MM.1S (cell line): Measurements from ENCODE around the gene TSHZ2.

ENCODE experiments used
- DNase-seq: peaks from one replicate; pipeline ENCODE4 v3.0.0-alpha.2; 2015
- H2AFZ ChIP-seq: fragments of 300-600 bp; sonication (generic); 2 replicates; pipeline ENCODE4 v1.6.0; 2016; ENCODE audit warnings: antibody characterized with exemption, low read length
- H3F3A ChIP-seq: fragments of 300-600 bp; sonication (generic); 2 replicates; pipeline ENCODE4 v1.6.1; 2016; ENCODE audit warnings: mild to moderate bottlenecking, antibody characterized with exemption, low read length, moderate library complexity, mixed read lengths; ENCODE audit not compliant: insufficient read depth
- H3K27ac ChIP-seq: fragments of 300-600 bp; sonication (generic); 2 replicates; pipeline ENCODE4 v1.5.1; 2016; ENCODE audit warnings: mild to moderate bottlenecking, low read length
- H3K27me3 ChIP-seq: fragments of 300-600 bp; sonication (generic); replicated peaks from 2 replicates; pipeline ENCODE4 v1.6.0; 2016; ENCODE audit warnings: low read length; ENCODE audit not compliant: insufficient read depth
- H3K36me3 ChIP-seq: fragments of 300-600 bp; sonication (generic); replicated peaks from 2 replicates; pipeline ENCODE4 v1.6.1; 2016; ENCODE audit warnings: mild to moderate bottlenecking, low read length, mixed read lengths; ENCODE audit not compliant: insufficient read depth
- H3K4me1 ChIP-seq: fragments of 300-600 bp; sonication (generic); 2 replicates; pipeline ENCODE4 v1.6.1; 2016; ENCODE audit warnings: low read length, mixed read lengths
- H3K4me2 ChIP-seq: fragments of 300-600 bp; sonication (generic); 2 replicates; pipeline ENCODE4 v1.6.0; 2016; ENCODE audit warnings: low read depth, low read length
- H3K4me3 ChIP-seq: fragments of 300-600 bp; sonication (generic); 2 replicates; pipeline ENCODE4 v1.5.1; 2016; ENCODE audit warnings: low read length, mixed read lengths
- H3K79me2 ChIP-seq: fragments of 300-600 bp; sonication (generic); 2 replicates; pipeline ENCODE4 v1.6.1; 2016; ENCODE audit warnings: mixed run types, low read length, mixed read lengths
- H3K9ac ChIP-seq: fragments of 300-600 bp; sonication (generic); 2 replicates; pipeline ENCODE4 v1.6.1; 2016; ENCODE audit warnings: low read length, mixed read lengths
- H3K9me2 ChIP-seq: fragments of 300-600 bp; sonication (generic); replicated peaks from 2 replicates; pipeline ENCODE4 v1.6.1; 2016; ENCODE audit warnings: mild to moderate bottlenecking, low read length, mixed read lengths; ENCODE audit not compliant: insufficient read depth
- H3K9me3 ChIP-seq: fragments of 300-600 bp; sonication (generic); replicated peaks from 2 replicates; pipeline ENCODE4 v1.6.1; 2016; ENCODE audit warnings: mild to moderate bottlenecking, low read length, mixed read lengths; ENCODE audit not compliant: insufficient read depth
- H4K20me1 ChIP-seq: fragments of 300-600 bp; sonication (generic); 2 replicates; pipeline ENCODE4 v1.6.1; 2016; ENCODE audit warnings: mild to moderate bottlenecking, low read length, moderate library complexity, mixed read lengths; ENCODE audit not compliant: insufficient read depth
- EZH2 ChIP-seq: fragments of 300-600 bp; sonication (generic); optimal IDR thresholded peaks from 2 replicates; pipeline ENCODE3; 2017; ENCODE audit warnings: low read depth, mild to moderate bottlenecking, antibody characterized with exemption, low read length, mixed read lengths
- EZH2phosphoT487 ChIP-seq: fragments of 300-600 bp; sonication (generic); IDR thresholded peaks from 2 replicates; pipeline ENCODE4 v1.6.1; 2018; ENCODE audit warnings: antibody characterized with exemption, low read length
- TF ChIP-seq, protein P1 (sequence below): fragments of 300-600 bp; sonication (generic); IDR thresholded peaks from 2 replicates; pipeline ENCODE4 v1.5.1; 2016; ENCODE audit warnings: antibody characterized with exemption, low read length, mixed read lengths

The TSHZ2 gene

DNA sequence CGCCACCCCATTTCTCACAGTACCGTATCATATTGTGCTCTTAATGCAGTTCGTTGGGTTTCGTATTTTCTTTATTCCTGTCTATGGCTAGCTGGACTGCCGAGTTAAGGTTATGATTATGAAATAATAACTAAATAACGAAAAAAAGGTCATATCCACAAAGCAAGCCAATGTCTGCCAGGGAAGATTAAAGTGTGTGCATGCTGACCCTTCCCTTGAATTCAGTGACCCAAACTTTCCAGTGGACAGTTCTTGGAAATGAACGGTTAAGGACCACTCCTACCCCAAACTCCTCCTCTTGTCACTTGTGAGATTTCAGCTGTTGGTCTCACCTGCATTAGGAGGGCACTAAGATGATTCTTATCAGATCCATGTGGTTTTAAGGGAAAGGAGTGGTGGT, 449.9 kb downstream of the TSHZ2 start:
- TF ChIP-seq EZH2 (no peak), EZH2phosphoT487 (no peak)
- TF ChIP-seq, protein P1, sequence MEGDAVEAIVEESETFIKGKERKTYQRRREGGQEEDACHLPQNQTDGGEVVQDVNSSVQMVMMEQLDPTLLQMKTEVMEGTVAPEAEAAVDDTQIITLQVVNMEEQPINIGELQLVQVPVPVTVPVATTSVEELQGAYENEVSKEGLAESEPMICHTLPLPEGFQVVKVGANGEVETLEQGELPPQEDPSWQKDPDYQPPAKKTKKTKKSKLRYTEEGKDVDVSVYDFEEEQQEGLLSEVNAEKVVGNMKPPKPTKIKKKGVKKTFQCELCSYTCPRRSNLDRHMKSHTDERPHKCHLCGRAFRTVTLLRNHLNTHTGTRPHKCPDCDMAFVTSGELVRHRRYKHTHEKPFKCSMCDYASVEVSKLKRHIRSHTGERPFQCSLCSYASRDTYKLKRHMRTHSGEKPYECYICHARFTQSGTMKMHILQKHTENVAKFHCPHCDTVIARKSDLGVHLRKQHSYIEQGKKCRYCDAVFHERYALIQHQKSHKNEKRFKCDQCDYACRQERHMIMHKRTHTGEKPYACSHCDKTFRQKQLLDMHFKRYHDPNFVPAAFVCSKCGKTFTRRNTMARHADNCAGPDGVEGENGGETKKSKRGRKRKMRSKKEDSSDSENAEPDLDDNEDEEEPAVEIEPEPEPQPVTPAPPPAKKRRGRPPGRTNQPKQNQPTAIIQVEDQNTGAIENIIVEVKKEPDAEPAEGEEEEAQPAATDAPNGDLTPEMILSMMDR, result no peak
- no peaks in the 10 kb centered on the region for H3K79me2 ChIP-seq

GRCh38 chr20:53423587-53424146, 451.5 kb downstream of the TSHZ2 start:
- Histone ChIP-seq H3K4me2 (no peak overlapping the region), H3K9me2 (no peaks in the 10 kb centered on the region), H3K27me3 (no peaks in the 10 kb centered on the region), H3K4me3 (no peak overlapping the region), H3K9me3 (no peaks in the 10 kb centered on the region), H3K4me1 (no peaks in the 10 kb centered on the region), H3K79me2 (no peaks in the 10 kb centered on the region), H3K36me3 (no peaks in the 10 kb centered on the region), H3F3A (no peaks in the 10 kb centered on the region), H4K20me1 (no peaks in the 10 kb centered on the region), H3K9ac (no peak overlapping the region), H3K27ac (no peak overlapping the region), H2AFZ (no peak overlapping the region)
- TF ChIP-seq EZH2 (no peak), EZH2phosphoT487 (no peak)
- TF ChIP-seq, protein P1, result no peak
- no peak for DNase-seq

More for the DNA sequence above, 449.9 kb downstream of the TSHZ2 start:
- no peaks in the 10 kb centered on the region for H3K27me3 ChIP-seq
- H3K27ac ChIP-seq, result no peak overlapping the region
- H3K4me2 ChIP-seq, result no peak overlapping the region
- no peaks in the 10 kb centered on the region for H3K4me1 ChIP-seq
- no peak for DNase-seq
- H3F3A ChIP-seq, result no peaks in the 10 kb centered on the region
- no peaks in the 10 kb centered on the region for H3K36me3 ChIP-seq
- H3K9me3 ChIP-seq, result no peaks in the 10 kb centered on the region
- H4K20me1 ChIP-seq, result no peaks in the 10 kb centered on the region
- no peak overlapping the region for H3K9ac ChIP-seq
- H2AFZ ChIP-seq, result no peak overlapping the region
- no peak overlapping the region for H3K4me3 ChIP-seq
- no peaks in the 10 kb centered on the region for H3K9me2 ChIP-seq

- Histone ChIP-seq H3K4me2 (no peak overlapping the region), H3K9me3 (no peaks in the 10 kb centered on the region), H3F3A (no peaks in the 10 kb centered on the region), H2AFZ (no peak overlapping the region), H4K20me1 (no peaks in the 10 kb centered on the region), H3K27ac (no peak overlapping the region), H3K4me3 (no peak overlapping the region), H3K79me2 (no peaks in the 10 kb centered on the region), H3K4me1 (no peaks in the 10 kb centered on the region), H3K9me2 (no peaks in the 10 kb centered on the region), H3K36me3 (no peaks in the 10 kb centered on the region), H3K27me3 (no peaks in the 10 kb centered on the region), H3K9ac (no peak overlapping the region)
- DNase-seq, result no peak
- TF ChIP-seq EZH2, result no peak
- TF ChIP-seq, protein P1, result no peak
- no peak for TF ChIP-seq EZH2phosphoT487
These were observed 453.3 kb downstream of the TSHZ2 start for GRCh38 chr20:53425481-53425880.
